Motor neuron (in vitro differentiated cells): ENCODE results near the gene MMAB. TPM values are rescaled to one million over a fixed set of nuclear protein-coding genes. Genes with fewer than 3 reads are reported as not detected.

Experiments
- ATAC-seq, 8 experiments: fragments of 200-7000 bp; cut with Tn5 transposase; replicated peaks in 6 of 8; 2 replicates each; pipeline ENCODE4 v1.8.0; 2021; ENCODE audit warnings: mild to moderate bottlenecking in 8 of 8, moderate library complexity in 8 of 8
- H3K27ac ChIP-seq, 2 donors: fragments of 250-450 bp; sonication (Bioruptor Pico); 2 replicates each; pipeline ENCODE4 v1.9.0; 2021; ENCODE audit warnings: antibody characterized with exemption in 2 of 2, mild to moderate bottlenecking in 2 of 2, moderate library complexity in 1 of 2
- H3K4me1 ChIP-seq, 2 donors: fragments of 250-450 bp; sonication (Bioruptor Pico); replicated peaks in 1 of 2; 2 replicates each; pipeline ENCODE4 v1.6.1; 2021; ENCODE audit warnings: antibody characterized with exemption in 2 of 2, mild to moderate bottlenecking in 2 of 2, moderate library complexity in 1 of 2
- H3K4me3 ChIP-seq, 5 donors: fragments of 250-450 bp; sonication (Bioruptor Pico); 2 replicates each; pipeline ENCODE4 v1.9.0; 2021; ENCODE audit warnings: antibody characterized with exemption in 5 of 5, mild to moderate bottlenecking in 5 of 5, moderate library complexity in 4 of 5
- WGBS, 10 experiments: fragments of 450-650 bp; shearing (Covaris generic); methylation state at CpG; one replicate each; pipeline ENCODE4 v1.0.0; 2022; 5-methylcytosine and 5-hydroxymethylcytosine counted together
- in situ Hi-C, 9 experiments: fragments of 400-800 bp; cut with MboI; loops; one replicate each; pipeline ENCODE4 v1.15.0; 2021; ENCODE audit warnings: low sequenced_read_pairs in 9 of 9, low pct_unique_long_range_greater_than_20kb in 2 of 9; ENCODE audit not compliant: unreplicated experiment in 9 of 9
- total RNA-seq, 8 experiments: library from RNA; unstranded; fragments of 300-600 nt; gene quantifications; 2 replicates each; pipeline versions ENCODE4 v1.2.3 to v1.2.4, GENCODE V29; 2022

Gene MMAB
- total RNA-seq, 8 experiments from 2014 or later, result 15.1 to 74.6 (median 25.7) TPM

GRCh38 chr12:109566424-109566823, 6.9 kb downstream of the MMAB start:
- Histone ChIP-seq H3K4me1 (no peaks in the 10 kb centered on the region), H3K4me3 (no peak overlapping the region), H3K27ac (no peak overlapping the region)
- 93 to 100% (median 100%) methylated on average over 1 to 4 of the region's 8 CpGs; no CpG with 5 or more reads in 6 of the 10 experiments for WGBS, 10 experiments
- no peak for ATAC-seq
- in situ Hi-C loops, result no loop called here

DNA sequence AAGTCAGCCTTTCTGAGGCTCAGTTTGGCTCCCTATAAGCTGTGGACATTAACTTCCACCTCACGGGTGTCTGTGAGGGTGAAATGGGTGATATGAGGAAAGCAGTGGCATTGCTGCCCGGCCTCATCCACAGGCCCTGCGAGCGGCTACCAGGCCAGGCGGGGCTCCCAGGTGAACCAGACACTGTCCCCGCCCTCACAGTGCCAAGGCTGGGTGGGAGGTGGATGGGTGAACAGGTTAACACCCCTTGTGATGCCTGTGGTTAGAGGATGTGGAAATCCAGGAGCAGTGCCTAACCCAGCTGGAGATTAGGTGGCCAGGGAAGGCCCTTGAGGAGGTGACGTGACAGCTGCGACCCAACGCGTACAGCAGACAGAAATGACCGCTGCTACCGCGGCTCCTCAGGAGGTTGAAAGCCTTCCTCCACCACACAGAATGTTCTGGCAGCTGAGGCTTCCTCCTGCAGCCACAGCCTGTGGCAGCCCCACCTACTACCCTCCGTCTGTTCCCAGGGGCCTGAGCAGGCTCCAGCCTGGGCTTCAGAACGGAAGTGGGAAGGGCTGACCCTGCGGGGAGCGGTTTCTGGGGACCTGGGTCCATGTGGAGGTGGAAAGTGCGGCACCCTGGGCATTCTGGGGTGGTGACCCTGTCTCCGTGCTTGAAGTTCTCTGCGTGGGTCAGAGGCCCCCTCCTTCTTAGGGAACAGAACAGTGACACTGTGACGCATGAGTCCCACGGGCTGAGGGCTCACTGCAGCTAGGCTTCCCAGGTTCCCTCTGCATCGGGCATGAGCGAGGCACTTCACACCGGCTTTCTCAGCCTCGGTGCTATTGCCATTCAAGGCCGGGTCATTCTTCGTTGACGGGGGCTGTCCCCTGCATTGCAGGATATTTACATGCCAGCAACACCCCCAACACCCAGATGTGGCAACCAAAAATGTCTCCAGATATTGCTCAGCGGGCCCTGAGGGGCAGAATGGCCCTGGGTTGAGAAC, 9.7 kb downstream of the MMAB start:
- 87 to 100% (median 91%) methylated on average over 2 to 15 of the region's 30 CpGs; no CpG with 5 or more reads in 3 of the 10 experiments for WGBS, 10 experiments
- in situ Hi-C loops, result no loop called here
- peak in 1 of 8 experiments; percentile 14 for ATAC-seq
- Histone ChIP-seq H3K4me1 (no peaks in the 10 kb centered on the region), H3K27ac (peak overlapping the region in 1 of 2 donors; percentile 59), H3K4me3 (no peak overlapping the region)

DNA sequence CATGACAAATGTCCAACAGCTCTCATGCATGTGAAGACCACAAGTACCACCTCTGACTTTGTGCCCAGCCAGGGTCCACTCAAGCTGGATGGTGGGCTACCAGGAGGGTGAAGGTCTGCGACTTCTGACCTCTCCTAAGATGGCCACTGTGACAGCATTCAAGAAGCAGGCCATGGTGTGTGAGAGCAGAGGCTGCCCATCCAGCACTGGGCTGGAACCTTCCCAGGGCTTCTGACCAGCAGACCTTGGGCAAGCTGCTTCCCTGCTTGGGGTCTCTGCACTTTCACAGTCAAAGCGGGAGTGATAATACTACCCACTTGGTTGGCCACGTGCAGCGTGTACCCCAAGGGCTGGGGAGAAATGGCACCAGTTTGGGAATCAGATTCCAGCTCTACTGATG, 10.4 kb downstream of the MMAB start:
- in situ Hi-C loops, result no loop called here
- Histone ChIP-seq H3K4me1 (peaks cover 0 to 2% of the 10 kb centered on the region in 2 donors), H3K27ac (no peak overlapping the region), H3K4me3 (no peak overlapping the region)
- 77 to 95% methylated on average over 4 of the region's 4 CpGs; no CpG with 5 or more reads in 8 of the 10 experiments for WGBS, 10 experiments
- no peak for ATAC-seq

GRCh38 chr12:109561711-109562030, 11.6 kb downstream of the MMAB start:
- in situ Hi-C loops, result no loop called here
- Histone ChIP-seq H3K4me1 (peaks cover 0 to 10% of the 10 kb centered on the region in 2 donors), H3K4me3 (no peak overlapping the region), H3K27ac (no peak overlapping the region)
- ATAC-seq, result no peak
- 80 to 100% (median 89%) methylated on average over 1 to 7 of the region's 10 CpGs; no CpG with 5 or more reads in 6 of the 10 experiments for WGBS, 10 experiments

GRCh38 chr12:109560867-109561710, 12.2 kb downstream of the MMAB start:
- in situ Hi-C loops, result no loop called here

GRCh38 chr12:109559601-109560000, 13.7 kb downstream of the MMAB start:
- 90 to 100% (median 100%) methylated on average over 2 to 5 of the region's 10 CpGs; no CpG with 5 or more reads in 7 of the 10 experiments for WGBS, 10 experiments
- no peak overlapping the region for H3K27ac ChIP-seq
- in situ Hi-C loops, result no loop called here

More at GRCh38 chr12:109560867-109561710, 12.2 kb downstream of the MMAB start:
- no peak for ATAC-seq
- Histone ChIP-seq H3K4me3 (no peak overlapping the region), H3K4me1 (peaks cover under 1 to 10% of the 10 kb centered on the region in 2 donors), H3K27ac (no peak overlapping the region)
- 80 to 95% (median 90%) methylated on average over 1 to 13 of the region's 30 CpGs; no CpG with 5 or more reads in 6 of the 10 experiments for WGBS, 10 experiments

GRCh38 chr12:109559200-109559505, 14.2 kb downstream of the MMAB start:
- peaks cover 4 to 10% of the 10 kb centered on the region in 2 donors for H3K4me1 ChIP-seq
- WGBS, 10 experiments, result 90 to 100% (median 100%) methylated on average over 1 to 2 of the region's 6 CpGs; no CpG with 5 or more reads in 7 of the 10 experiments
- in situ Hi-C loops, result no loop called here
- no peak for ATAC-seq
- H3K27ac ChIP-seq, result no peak overlapping the region
- H3K4me3 ChIP-seq, result no peak overlapping the region

More at GRCh38 chr12:109559601-109560000, 13.7 kb downstream of the MMAB start:
- peaks cover 4 to 10% of the 10 kb centered on the region in 2 donors for H3K4me1 ChIP-seq
- H3K4me3 ChIP-seq, result no peak overlapping the region
- no peak for ATAC-seq

DNA sequence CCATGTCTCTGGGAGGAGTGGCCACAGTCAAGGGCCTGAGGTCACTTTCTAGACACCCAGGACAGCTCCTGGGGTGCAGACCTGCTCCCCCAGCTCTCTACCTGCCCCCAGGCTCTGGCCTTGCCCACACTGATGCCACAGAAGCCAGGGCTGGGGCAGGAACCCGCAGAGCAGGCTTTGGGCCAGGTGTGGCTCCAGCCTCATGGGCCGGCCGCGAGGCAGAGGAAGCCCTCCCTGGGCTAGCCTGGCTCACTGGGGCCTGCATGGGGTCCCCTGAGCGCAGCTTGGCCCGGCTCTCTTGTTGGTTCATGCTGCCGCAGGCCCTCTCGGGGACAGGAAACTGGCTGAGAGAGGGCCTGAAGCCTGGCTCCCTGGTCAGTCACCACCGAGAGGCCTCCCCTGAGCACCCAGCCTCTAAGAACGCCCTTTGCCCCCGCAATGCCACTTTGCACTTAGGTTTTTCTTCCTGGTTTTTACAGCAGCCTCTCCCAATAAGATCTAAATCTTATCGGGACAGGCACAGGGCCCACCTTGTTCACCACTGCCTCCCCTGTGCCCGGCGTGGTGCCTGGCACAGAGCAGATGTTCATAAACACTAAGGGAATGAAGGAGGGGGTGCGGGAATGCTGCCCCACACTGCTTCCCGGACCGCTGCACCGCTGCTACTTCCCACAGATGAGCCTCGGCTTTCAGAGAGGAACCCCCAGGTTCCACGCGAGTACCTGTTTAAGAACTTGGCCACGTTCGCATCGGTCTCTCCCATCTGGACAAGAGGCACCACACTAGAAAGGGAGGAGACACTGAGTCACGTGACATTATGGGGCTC, 14.7 kb downstream of the MMAB start:
- H3K27ac ChIP-seq, result no peak overlapping the region
- no peak for ATAC-seq
- H3K4me3 ChIP-seq, result no peak overlapping the region
- 83 to 100% (median 93%) methylated on average over 1 to 9 of the region's 25 CpGs; no CpG with 5 or more reads in 4 of the 10 experiments for WGBS, 10 experiments
- peaks cover 6 to 10% of the 10 kb centered on the region in 2 donors for H3K4me1 ChIP-seq
- in situ Hi-C loops, result no loop called here

DNA sequence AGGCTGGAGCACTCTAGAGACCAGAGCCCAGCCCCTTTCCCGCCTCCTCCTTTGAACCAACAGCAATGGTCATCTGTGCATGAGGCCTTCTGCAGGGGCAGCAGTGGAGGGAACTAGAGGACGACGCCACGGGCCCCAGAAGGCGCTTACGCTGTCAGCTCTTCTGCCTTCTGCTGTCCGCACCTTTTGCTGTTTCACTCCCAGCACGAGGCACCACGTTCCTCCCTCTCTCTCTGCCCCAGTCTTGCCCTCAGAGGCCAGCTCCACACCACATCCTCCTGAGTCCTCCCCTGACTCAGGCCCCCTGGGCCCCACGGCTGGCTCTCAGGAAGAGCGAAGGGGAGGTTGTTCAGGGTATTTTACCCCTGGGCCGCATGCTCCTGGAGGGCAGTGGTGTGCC, 15.5 kb downstream of the MMAB start:
- Histone ChIP-seq H3K27ac (no peak overlapping the region), H3K4me1 (peaks cover 10 to 14% of the 10 kb centered on the region in 2 donors), H3K4me3 (no peak overlapping the region)
- peak in 5 of 8 experiments; percentile 13 to 73 (median 65) for ATAC-seq
- 33 to 100% (median 76%) methylated on average over 1 to 11 of the region's 12 CpGs; no CpG with 5 or more reads in 3 of the 10 experiments for WGBS, 10 experiments
- in situ Hi-C loops, result no loop called here

DNA sequence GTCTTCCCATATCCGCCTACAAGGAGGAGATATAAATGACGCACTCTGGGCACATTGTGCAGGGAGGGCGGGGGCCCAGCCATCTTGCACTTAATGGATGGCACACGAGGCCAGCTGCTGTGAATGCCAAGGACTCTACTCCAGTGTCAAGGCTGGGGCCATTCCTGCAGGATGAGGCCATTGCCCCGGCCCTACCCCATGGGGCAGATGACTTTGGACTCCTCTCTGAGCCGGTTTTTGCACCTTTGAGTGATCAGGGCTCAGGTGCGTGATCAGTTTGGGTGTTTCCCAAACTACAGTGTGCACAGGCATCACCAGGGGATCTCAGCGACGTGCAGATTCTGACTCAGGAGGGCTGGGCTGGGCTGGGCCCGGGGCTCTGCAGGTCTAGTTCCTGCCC, 16.1 kb downstream of the MMAB start:
- 54 to 100% (median 87%) methylated on average over 1 to 4 of the region's 10 CpGs; no CpG with 5 or more reads in 4 of the 10 experiments for WGBS, 10 experiments
- Histone ChIP-seq H3K4me1 (peaks cover 10 to 14% of the 10 kb centered on the region in 2 donors), H3K27ac (no peak overlapping the region), H3K4me3 (no peak overlapping the region)
- in situ Hi-C loops, result no loop called here
- peak in 4 of 8 experiments; percentile 8 to 32 (median 17) for ATAC-seq

DNA sequence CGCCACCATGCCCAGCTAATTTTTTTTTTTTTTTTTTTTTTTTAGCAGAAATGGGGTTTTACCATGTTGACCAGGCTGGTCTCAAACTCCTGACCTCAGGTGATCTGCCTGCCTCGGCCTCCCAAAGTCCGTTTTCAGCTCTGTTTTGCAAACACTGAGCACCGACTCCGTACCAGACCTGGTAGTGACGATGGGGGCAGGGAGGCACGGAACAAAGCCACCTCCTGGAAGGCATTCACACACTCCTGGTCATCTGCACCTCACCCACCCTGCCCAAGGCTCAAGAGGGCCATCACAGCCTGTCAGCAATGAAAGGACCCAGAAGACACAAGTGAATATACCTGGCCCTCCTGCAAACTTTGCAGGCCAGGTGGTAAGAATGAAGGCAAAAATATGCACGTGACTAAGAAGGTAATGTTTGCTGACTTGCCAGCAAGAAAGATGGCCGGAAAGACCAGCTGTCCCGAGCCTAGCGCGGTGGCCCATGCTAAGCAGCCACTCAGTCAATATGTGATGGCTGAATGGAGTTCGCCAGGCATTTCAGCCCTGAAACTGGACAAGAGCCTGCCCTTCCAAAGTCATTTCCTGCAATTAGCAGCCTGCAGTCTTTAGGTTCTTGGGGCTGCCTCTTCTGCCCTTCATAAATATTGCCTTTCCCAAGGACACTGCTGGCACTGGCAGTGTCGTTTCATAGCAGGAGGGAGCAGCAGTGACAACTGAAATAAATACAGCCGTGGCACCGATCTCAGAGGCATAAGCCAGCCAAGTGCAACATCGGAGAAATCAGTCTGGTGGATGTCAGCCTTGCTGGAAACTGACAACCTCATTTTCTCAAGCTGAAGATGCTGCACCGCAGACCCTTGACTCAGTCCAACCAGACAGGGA, 17.6 kb downstream of the MMAB start:
- H3K4me3 ChIP-seq, result no peak overlapping the region
- H3K27ac ChIP-seq, result no peak overlapping the region
- 50 to 100% (median 91%) methylated on average over 1 to 17 of the region's 18 CpGs for WGBS, 10 experiments
- ATAC-seq, result peak in 2 of 8 experiments; percentile 15 to 42
- H3K4me1 ChIP-seq, result peaks cover 10 to 14% of the 10 kb centered on the region in 2 donors
- in situ Hi-C loops, result no loop called here
